ENCODE results near the gene TMC4.
"Not testable (repeated sequence)": the region's sequence is repeated elsewhere in the genome, so short reads cannot be mapped to it uniquely, and the experiment has no call there.

The TMC4 gene

DNA sequence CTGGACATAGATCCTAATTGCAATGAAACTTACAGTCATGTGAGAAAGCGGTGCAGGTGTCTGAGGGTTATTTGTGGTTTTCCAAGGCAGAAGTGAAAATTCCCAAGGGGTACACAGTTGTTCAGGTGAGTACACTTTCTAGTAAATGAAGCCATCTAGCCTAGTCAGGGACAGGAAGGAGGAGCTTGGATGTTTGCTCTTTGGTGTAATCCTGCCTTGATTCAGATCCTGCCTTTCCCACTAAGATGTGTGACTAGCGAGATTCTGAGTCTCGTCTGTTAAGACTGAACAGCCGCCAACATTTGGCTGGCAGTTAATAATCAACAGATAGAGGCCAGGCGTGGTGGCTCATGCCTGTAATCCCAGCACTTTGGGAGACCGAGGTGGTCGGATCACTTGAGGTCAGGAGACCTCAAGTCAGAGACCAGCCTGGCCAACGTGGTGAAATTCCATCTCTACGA is 30.2 kb upstream of the TMC4 start:
- no peak for DNase-seq (ENCODE audit: low read depth)

DNA sequence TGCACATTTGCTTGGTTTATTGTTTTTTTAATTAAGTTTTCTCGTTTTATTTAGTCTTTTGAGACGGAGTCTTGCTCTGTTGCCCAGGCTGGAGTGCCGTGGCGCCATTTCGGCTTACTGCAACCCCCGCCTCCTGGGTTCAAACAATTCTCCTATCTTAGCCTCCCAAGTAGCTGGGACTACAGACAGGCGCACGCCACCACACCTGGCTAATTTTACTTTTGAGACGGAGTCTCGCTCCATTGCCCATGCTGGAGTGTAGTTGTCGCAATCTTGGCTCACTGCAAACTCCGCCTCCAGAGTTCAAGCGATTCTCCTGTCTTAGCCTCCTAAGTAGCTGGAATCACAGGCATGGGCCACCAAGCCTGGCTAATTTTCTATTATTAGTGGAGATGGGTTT is 29.0 kb upstream of the TMC4 start:
- DNase-seq (ENCODE audit: low read depth) = no peak

DNA sequence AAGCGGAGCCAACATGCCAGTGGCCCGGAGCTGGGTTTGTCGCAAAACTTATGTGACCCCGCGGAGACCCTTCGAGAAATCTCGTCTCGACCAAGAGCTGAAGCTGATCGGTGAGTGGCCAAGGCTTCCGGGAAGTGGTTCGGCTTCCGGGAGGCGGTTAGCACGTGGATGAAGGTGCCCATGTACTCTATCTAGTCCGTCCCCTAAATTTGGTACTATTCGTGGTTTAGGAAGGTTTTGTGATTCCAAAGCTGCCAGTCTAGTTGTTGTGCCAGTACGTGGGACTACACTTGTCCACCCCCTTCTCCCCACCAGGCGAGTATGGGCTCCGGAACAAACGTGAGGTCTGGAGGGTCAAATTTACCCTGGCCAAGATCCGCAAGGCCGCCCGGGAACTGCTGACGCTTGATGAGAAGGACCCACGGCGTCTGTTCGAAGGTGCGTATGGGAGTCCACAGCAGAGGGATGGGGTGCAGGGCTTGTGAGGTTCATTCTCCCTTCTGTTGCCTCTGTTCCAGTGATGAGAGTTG is 28.3 kb upstream of the TMC4 start:
- no peak for DNase-seq (ENCODE audit: low read depth)

DNA sequence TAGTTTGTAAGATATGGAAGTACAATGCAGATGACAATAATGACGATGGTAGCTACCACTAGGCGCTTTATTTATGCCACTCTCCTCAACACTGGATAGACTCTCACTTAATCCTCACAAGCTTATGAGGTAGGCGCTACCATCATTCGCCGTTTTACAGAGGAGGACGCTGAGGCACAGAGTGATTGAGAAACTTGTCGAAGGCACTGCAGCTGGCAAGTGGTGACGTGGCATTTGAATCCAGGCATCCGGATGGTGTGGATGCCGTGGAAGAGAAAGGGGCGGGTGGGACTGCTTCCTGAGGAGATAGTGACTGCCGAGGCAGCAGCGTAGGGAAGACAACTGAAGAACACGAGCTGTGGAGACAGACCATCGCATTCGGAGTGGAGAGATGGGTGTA is 26.4 kb upstream of the TMC4 start:
- no peak for DNase-seq (ENCODE audit: low read depth)

DNA sequence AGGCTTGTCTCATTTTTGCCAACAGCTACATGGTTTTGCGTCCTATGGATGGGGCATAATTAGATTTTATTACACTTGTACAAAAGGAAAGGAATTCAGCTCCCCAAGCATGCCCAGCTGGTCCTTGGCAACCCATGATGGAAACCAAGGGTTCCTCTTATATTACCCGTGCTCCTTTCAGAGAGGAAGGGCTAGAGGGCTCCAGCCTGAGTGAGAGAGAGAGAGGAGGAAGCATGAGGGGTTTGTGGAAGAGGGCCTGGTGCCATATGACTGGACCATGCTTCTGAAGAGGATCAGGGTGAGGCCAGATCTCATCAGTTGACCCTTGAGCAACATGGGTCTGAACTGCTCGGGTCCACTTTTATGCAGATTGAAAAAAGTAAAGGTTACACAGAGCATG is 24.2 kb upstream of the TMC4 start:
- DNase-seq (ENCODE audit: low read depth) = no peak

DNA sequence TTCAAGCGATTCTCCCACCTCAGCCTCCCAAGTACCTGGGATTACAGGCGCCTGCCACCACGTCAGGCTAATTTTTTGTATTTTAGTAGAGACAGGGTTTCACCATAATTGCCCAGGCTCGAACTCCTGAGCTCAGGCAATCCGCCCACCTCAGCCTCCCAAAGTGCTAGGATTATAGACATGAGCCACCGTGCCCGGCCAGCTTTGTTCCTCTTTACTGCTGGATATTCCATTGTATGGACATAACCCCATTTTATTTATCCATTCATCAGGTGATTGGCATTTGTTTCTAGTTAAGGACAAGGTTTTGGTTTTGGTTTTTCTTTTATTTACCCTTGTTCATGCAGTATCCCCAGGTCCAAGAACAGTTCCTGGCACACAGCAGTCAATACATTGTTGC is 23.6 kb upstream of the TMC4 start:
- no peak for DNase-seq (ENCODE audit: low read depth)

DNA sequence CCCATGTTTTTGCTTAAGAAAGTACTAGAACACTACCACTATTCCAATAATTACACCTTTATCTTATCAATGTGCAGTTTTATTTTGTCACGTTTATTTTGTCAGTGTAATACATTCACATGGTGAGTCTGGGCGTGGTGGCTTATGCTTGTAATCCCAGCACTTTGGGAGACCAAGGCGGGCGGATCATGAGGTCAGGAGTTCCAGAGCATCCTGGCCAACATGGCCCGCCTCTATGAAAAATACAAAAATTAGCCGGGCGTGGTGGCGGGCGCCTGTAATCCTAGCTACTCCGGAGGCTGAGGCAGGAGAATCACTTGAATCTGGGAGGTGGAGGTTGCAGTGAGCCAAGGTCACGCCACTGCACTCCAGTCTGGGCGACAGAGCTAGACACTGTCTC is 21.5 kb upstream of the TMC4 start:
- DNase-seq (ENCODE audit: low read depth) = not testable (repeated sequence)

DNA sequence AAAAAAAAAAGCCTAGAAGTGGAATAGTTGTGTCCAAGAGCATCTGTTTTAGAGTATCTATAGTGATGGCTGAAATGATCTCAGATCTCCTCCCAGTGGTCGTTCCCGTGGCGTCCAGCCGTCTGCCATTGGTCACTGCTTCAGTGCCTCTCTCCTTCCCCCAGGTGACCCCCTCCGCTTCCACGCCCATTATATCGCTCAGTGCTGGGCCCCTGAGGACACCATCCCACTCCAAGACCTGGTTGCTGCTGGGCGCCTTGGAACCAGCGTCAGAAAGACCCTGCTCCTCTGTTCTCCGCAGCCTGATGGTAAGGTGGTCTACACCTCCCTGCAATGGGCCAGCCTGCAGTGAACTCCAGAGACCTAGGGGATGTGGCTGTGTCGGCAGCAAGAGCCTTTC is 20.1 kb upstream of the TMC4 start:
- no peak for DNase-seq (ENCODE audit: low read depth)

DNA sequence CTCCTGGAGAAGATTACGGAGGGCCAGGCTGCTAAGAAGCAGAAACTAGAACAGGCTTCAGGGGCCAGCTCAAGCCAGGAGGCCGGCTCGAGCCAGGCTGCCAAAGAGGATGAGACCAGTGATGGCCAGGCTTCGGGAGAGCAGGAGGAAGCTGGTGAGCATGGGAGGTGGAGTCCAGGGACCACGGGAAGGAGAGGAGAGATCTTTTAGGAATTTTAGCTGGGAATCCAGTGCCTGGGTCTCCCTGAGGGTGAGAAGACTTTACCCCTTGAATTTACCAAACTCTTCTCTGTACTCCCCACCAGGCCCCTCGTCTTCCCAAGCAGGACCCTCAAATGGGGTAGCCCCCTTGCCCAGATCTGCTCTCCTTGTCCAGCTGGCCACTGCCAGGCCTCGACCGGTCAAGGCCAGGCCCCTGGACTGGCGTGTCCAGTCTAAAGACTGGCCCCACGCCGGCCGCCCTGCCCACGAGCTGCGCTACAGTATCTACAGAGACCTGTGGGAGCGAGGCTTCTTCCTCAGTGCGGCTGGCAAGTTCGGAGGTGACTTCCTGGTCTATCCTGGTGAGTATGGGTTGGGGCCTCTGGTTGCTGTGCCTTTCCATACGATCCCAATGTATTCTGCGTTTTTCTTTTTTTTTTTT is 19.0 kb upstream of the TMC4 start:
- no peak for DNase-seq (ENCODE audit: low read depth)

DNA sequence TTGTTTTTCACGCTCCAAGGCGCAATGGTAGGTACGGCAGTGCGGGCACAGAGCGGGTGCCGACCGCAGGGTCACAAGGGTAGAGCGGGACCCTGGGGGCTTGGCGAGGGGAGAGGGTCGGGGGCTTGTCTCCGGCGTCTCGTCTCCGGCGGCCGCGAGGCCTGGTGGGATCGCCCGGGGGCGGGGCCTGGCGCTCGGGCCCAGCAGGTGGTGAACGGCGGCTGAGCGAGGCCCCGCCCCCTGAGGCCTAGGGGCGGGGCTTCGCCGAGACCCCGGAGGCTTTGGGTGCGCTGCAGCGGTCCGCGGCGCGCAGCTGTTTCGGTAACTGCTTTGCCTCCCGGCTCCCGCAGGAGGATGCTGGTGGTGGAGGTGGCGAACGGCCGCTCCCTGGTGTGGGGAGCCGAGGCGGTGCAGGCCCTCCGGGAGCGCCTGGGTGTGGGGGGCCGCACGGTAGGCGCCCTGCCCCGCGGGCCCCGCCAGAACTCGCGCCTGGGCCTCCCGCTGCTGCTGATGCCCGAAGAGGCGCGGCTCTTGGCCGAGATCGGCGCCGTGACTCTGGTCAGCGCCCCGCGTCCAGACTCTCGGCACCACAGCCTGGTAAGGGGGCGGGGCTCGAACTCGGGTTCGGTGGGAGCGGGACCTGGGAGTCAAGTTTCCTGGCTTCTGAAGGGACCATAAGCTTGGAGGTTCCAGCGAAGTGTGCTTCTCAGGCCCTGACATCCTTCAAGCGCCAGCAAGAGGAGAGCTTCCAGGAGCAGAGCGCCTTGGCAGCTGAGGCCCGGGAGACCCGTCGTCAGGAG is 18.3 kb upstream of the TMC4 start, which contains the start of gene TSEN34:
Gene TSEN34 (plus strand): TSS at position 298 of the 800 bp plus-strand sequence. CDS start 57 bp downstream, at position 355.
- no peak for DNase-seq (ENCODE audit: low read depth)

DNA sequence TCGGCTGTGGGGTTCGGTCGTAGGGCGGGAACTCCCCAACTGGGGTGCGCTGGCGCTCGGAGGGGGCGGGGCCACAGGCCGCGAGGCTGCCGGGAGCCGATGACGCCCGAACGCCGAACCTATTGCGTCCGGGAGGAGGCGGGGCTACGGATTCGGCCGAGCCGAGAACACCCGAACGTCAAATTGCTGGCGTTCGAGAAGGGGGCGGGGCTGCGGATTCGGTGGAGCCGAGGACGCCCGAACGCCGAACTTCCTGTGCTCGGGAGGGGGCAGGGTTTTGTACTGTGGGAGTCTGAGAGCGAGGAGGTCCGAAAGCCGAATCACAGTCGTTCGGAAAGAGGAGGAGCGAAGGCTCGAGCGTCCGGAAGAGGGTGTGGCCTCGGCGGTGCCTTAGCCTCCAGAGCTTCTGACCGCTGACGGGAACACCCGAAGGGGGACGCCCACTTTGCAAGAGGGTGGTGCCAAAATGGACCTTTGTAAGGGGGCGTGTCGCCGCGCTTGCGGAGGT is 17.6 kb upstream of the TMC4 start:
- peak; percentile 100 for DNase-seq (ENCODE audit: low read depth)

DNA sequence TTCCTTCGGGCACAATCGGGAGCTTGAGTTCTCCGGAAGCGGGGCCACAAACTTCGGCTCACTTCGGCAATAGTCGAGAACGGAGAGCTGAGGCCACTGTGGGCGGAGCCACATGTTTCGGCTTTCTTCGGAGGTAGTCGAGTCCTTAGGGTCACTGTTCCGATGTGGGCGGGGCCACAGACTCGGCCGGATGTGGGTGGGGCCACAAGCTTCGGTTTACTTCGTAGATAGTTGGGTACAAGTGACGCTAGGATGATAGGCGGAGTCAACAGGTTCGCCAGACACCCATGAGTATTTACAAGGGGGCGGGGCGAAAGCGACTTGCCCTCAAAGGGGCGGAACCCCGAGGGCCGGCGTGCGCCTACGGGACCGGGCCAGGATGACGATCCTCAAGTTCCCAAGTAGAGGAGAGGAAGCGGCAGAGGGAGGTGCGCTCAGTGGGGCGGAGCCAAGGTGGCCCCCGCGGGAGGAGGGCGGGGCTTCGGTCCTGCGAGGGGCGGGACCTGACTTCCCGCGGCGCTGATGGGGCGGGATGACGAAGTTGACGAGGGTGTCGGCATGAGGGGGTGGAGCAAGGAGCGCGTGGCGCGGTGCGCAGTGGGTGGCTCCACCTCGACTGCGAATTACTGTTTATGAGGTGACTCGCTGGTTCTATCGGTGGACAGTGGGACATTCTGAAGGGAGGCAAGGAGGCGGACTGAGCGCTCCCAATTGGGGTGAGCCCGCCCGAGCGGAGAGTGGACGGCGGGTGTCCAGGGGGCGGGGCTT is 17.0 kb upstream of the TMC4 start:
- DNase-seq (ENCODE audit: low read depth) = peak; percentile 100

DNA sequence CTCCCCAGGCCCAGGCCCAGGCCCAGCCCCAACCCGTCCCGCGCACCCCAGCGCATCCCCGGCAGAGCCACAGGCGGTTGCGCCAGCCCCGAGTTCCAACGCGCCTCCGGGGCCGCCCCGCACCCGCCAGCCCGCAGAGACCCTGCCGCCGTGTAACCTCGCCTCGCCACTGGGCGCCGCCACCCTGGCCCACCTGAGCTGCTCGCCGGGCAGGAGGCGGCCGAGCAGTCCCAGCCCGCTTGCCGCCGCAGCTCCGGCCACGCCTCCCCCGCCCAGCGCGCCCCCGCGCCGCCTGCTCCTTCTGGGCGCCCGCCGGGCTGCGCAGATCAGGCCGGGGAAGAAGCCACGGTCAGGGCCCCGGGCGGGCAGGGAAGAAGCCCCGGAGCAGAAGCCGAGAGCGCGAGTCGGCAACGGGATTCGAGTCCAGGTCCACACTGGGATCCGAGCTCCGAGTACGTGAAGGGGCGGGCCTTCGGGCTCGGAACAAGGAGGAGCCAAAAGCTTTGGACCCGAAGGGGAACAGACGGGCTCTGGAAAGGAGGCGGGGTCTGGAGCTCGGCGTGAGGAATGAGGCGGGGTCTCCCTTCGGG is 16.3 kb upstream of the TMC4 start, which contains the start of gene MBOAT7:
Gene MBOAT7 (minus strand): TSS at position 436 of the 590 bp plus-strand sequence. CDS start 1,072 bp downstream, outside the sequence.
- DNase-seq (ENCODE audit: low read depth) = no peak

DNA sequence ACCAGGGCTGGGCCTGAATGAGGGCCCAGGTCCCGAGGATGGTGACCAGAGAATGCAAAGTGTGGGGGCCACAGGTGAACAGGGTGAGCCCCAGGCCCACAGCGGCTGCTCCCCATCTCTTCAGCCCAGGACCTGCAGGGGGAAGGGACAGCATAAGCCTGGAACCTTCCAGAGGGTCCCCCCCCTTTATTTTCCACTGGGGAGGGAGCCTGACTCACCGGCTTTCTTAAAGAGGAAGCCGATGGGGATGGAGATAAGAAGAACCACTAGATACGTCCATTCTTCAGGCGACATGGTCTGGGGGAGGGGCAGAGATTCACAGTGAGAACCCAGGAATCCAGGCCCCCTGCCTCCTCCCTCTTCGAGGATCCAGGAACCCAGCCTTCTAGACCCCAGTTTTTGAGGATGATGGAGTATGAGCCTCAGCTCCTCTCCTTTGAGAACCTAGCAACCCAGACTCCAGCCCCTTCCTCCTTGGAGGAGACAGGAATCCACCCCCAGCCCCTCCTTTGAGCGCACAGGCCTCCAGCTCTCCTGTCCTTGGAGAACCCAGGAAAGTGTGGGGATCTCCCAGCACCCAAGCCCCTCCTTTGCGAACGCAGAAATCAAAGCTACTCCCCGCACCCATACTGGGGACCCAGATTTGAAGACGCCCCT is 15.4 kb upstream of the TMC4 start:
- no peak for DNase-seq (ENCODE audit: low read depth)

DNA sequence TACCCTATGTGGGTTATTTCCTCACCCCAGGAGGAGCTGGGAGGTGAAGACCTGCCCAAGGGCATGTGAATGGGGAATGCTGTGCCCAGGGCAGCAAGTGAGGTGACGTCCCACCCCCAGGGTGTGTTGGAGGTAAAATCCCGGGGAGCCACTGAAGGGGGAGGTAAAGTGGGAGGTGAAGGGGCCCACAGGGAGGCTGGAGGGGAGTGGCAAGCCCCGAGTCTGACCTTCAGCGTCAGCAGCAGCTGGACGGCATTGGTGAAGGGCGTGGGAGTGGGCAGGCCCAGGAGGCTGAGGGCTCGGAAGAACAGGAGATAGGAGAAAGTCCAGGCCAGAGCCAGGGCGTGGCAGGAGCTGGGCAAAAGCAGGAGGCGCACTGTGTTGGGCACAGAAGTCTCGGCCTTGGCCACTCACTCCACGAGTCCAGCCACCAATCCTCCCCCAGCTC is 14.0 kb upstream of the TMC4 start:
- no peak for DNase-seq (ENCODE audit: low read depth)

DNA sequence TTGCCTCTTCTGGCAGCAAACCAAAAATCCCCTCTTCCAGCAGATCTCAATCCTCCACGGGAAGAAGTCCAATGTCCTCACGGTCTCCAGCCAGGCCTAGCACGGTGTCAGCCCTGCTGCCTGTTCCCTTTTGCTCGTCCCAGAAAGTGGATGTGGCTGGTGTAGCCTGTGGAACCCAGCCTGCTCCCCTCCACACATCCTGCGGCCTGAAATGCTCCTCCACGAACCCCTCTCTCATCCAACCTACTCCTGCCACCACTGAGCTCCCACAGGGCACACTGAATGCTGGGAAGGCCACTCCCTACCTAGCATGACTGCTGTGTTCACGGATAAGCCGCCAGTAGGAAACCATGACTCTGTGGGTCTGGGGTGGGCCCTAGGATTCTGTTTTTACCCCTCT is 13.4 kb upstream of the TMC4 start:
- no peak for DNase-seq (ENCODE audit: low read depth)

DNA sequence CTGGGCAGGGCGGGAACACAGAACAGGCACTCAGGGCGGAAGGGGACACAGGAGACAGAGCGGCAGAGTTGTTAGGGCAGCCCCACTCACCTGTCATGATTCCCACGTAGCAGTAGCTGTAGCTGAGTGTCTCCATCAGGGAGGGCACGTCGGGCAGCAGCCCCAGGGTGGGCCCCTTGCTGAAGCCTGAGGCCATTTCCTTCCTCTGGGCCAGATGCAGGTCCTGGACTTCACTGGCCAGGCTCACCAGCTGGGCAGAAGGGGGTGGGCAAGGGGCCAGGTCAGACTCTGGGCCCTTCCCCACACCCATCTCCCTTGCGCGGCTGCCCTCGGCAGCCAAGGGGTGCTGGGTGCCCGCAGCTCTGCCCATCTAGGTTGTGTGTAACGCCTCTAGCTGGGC is 10.5 kb upstream of the TMC4 start:
- no peak for DNase-seq (ENCODE audit: low read depth)

DNA sequence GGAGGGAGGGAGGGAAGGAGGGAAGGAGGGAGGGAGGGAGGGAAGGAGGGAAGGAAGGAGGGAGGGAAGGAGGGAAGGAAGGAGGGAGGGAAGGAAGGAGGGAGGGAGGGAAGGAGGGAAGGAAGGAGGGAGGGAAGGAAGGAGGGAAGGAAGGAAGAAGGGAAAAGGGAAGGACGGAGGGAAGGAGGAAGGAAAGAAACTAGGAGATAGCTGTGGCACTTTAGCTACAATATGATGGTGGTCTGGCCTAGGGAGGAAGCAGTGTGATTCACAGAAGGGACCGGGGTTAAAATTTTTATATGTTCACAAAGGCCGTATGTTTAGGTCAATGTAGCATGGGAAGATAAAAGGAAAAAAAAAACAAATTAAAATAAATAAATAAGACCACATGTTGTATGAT is 8.9 kb upstream of the TMC4 start:
- not testable (repeated sequence) for DNase-seq (ENCODE audit: low read depth)

DNA sequence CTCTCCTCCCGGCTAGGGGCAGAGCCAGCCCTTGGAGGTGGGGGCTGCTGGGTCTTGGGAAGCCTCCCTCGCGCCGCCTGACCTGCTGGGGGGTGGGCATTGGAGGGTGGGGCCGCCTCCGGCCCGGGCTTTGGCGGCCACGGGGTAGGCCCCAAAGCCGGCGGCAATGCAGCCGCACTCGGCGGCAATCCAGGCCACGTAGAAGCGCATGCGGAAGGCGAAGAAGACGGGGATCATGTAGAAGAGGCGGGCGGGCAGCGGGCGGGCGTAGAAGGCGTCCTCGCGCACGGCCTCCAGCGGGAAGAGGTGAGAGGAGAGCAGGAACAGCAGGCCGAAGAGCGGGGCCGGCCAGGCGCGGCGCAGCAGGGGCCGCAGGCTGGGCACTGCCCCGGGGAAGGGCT is 7.7 kb upstream of the TMC4 start:
- DNase-seq (ENCODE audit: low read depth) = no peak

DNA sequence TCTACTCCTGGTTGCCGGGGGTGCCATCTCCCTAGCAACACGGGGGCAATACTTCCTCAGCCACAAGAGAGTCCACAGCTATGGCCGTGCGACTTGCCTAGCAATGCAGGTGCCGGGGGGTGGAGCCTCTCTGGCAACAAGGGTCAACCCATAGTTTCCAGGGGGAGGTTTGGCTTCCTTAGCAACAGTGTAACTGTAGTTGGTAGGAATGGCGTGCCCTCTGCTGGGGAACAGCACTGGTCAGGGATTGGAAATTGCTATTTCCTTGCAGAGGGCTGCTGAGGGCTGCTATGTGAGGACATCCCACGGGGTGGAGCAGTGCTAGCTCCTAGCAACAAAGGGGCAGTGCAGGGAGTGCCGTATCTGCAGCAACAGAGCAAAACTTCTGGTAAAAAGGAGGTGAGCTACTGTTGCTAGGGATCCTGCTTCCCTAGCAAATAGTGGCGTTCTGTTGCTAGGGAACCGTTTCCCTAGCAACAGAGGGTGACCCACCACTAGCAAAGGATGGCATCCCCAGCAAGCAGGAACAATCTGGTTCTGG is 7.0 kb upstream of the TMC4 start:
- DNase-seq (ENCODE audit: low read depth) = peak; percentile 62

Measured in fibroblast of the conjunctiva (primary cell).